ENCODE results near the gene METAP1D.

- TF ChIP-seq, protein P1, sequence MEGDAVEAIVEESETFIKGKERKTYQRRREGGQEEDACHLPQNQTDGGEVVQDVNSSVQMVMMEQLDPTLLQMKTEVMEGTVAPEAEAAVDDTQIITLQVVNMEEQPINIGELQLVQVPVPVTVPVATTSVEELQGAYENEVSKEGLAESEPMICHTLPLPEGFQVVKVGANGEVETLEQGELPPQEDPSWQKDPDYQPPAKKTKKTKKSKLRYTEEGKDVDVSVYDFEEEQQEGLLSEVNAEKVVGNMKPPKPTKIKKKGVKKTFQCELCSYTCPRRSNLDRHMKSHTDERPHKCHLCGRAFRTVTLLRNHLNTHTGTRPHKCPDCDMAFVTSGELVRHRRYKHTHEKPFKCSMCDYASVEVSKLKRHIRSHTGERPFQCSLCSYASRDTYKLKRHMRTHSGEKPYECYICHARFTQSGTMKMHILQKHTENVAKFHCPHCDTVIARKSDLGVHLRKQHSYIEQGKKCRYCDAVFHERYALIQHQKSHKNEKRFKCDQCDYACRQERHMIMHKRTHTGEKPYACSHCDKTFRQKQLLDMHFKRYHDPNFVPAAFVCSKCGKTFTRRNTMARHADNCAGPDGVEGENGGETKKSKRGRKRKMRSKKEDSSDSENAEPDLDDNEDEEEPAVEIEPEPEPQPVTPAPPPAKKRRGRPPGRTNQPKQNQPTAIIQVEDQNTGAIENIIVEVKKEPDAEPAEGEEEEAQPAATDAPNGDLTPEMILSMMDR (IDR thresholded peaks at IDR 0.05), result no peak
- TF ChIP-seq EP300 (IDR thresholded peaks at IDR 0.05; ENCODE audit: low read depth), result no peak
- TF ChIP-seq POLR2A (IDR thresholded peaks at IDR 0.05), result no peak
- no peak for TF ChIP-seq POLR2AphosphoS5 (IDR thresholded peaks at IDR 0.05)
These were observed 13.6 kb downstream of the METAP1D start for GRCh38 chr2:172013396-172013795.
